ENCODE results near the gene LDLRAD4. TPM values are rescaled to one million over a fixed set of nuclear protein-coding genes. Genes with fewer than 3 reads are reported as not detected.

LDLRAD4 gene
- polyA plus RNA-seq, 1 experiment, result not detected

DNA sequence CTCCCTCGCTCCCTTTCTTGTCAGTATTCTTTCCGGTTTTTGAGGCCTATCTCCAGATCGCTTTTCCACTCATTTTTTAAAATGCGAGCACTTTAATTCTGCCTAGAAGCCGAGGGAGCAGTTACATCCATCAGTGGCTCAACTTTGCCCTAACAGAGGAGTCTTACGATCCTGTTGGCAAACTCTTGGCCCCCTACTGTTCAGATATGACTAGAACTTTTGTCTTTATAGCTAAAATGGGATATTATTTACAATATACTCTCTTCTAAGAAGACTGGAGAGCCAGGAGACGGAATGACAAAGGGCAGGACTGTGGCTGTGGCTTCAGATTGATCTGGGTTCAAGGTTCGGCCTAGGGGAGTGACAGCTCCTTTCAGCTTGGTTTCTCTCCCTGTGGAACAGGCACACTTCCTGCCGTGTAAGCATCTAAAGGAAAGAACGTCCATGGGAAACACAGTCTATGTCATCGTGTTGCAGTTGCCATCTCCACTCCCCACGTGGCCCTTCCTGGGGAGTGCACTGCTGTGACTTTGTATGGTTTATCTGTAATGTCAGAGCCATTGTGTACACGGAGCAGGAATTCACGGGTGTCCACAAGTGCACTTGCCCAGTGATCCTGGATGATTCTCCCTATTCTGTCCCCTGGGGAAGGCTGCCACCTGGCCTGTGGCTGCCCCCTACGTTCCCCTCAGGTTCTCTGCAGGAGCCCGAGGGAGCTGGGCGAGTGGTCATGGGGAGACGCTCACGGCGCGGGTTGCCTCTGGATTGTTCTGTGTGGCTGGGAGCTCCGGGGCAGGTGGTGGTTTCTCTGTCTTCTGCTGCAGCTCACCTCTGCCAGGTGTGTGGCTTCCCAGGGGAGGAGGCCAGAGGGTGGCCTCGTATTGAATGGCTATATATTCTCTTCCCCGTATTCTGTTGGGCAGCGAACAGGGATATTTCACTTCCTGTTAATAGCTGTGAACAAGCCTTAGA, 222.0 kb downstream of the LDLRAD4 start:
- ChIA-PET POLR2A (no interaction called here), CTCF (no interaction called here)
- TF ChIP-seq, protein P1, sequence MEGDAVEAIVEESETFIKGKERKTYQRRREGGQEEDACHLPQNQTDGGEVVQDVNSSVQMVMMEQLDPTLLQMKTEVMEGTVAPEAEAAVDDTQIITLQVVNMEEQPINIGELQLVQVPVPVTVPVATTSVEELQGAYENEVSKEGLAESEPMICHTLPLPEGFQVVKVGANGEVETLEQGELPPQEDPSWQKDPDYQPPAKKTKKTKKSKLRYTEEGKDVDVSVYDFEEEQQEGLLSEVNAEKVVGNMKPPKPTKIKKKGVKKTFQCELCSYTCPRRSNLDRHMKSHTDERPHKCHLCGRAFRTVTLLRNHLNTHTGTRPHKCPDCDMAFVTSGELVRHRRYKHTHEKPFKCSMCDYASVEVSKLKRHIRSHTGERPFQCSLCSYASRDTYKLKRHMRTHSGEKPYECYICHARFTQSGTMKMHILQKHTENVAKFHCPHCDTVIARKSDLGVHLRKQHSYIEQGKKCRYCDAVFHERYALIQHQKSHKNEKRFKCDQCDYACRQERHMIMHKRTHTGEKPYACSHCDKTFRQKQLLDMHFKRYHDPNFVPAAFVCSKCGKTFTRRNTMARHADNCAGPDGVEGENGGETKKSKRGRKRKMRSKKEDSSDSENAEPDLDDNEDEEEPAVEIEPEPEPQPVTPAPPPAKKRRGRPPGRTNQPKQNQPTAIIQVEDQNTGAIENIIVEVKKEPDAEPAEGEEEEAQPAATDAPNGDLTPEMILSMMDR (IDR thresholded peaks at IDR 0.05; ENCODE audit: low read depth, low read length), result no peak
- H3K27me3 ChIP-seq (ENCODE audit: control insufficient read depth, insufficient read depth, low read length), result no peaks in the 10 kb centered on the region
- H3K9me3 ChIP-seq (ENCODE audit: control insufficient read depth, insufficient read depth, low read length), result no peaks in the 10 kb centered on the region
- no peak overlapping the region for H3K27ac ChIP-seq (ENCODE audit: low read depth, low read length)
- H3K4me3 ChIP-seq (ENCODE audit: low read depth, low read length), result no peak overlapping the region
- no peak for DNase-seq (ENCODE audit: low read depth, low spot score)

DNA sequence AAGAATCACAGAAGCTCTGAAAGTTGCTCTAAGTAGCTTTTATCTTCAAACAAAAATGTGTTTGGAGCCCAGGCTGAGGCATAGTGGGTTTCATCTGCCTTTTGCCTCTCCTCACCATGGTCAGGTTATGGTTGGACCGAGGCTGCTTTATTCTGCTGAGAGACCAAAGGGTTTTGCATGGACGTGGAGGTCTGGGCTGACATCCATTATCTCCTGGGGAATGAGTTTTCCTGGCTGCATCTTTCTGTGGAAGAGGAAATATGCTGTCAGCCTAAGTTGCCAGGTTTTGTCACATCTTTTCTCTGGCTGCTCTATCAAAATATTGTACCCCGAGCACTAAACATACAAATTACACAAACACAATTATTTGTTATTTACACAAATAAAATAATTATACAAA, 223.2 kb downstream of the LDLRAD4 start:
- POLR2A ChIA-PET, result no interaction called here
- CTCF ChIA-PET, result no interaction called here
- Histone ChIP-seq H3K4me3 (ENCODE audit: low read depth, low read length) (no peak overlapping the region), H3K27me3 (ENCODE audit: control insufficient read depth, insufficient read depth, low read length) (no peaks in the 10 kb centered on the region), H3K27ac (ENCODE audit: low read depth, low read length) (no peak overlapping the region), H3K9me3 (ENCODE audit: control insufficient read depth, insufficient read depth, low read length) (no peaks in the 10 kb centered on the region)
- DNase-seq (ENCODE audit: low read depth, low spot score), result no peak
- TF ChIP-seq, protein P1 (IDR thresholded peaks at IDR 0.05; ENCODE audit: low read depth, low read length), result no peak

DNA sequence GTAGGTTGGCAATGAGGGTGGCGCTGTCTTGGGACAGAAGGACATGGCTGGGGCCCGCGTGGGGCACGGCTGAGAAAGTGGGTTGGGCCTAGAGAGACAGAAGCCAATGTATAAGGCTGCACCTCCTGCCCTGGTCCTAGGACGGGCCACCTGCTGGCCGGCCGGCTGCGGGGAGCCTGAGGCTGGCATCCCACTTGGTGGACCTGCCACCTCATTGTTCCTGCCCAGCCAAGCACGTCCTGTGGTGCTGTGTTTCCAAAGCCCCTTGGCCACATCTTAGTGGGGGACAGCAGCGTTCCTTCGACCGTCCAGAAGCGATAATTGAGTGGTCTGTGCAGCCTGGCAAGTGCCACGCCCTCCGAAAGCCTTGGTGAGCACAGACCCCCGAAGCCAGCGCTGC, 223.9 kb downstream of the LDLRAD4 start:
- H3K27me3 ChIP-seq (ENCODE audit: control insufficient read depth, insufficient read depth, low read length), result no peaks in the 10 kb centered on the region
- CTCF ChIA-PET, result no interaction called here
- TF ChIP-seq, protein P1 (IDR thresholded peaks at IDR 0.05; ENCODE audit: low read depth, low read length), result no peak
- H3K4me3 ChIP-seq (ENCODE audit: low read depth, low read length), result no peak overlapping the region
- no peak for DNase-seq (ENCODE audit: low read depth, low spot score)
- H3K27ac ChIP-seq (ENCODE audit: low read depth, low read length), result no peak overlapping the region
- POLR2A ChIA-PET, result no interaction called here
- H3K9me3 ChIP-seq (ENCODE audit: control insufficient read depth, insufficient read depth, low read length), result no peaks in the 10 kb centered on the region

DNA sequence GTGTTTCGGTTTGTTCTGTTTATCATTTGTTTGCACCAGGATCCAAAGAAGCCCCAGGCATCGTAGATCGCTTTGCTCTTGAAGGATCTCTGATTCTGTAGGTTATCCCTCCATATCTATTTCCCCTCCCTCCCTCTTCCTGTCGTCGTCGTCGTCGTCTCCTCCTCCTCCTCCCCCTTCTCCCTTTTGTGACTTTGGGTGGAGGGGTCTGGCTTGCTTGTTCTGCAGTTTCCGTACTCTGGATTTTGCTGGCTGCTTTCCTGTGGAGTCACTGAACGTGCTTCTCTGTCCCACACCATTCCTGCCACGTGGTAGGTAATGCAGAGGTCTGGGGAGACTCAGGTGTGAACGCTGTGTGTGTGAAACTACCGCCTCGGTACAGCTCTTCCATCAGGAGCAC, 225.0 kb downstream of the LDLRAD4 start:
- Histone ChIP-seq H3K9me3 (ENCODE audit: control insufficient read depth, insufficient read depth, low read length) (no peaks in the 10 kb centered on the region), H3K27ac (ENCODE audit: low read depth, low read length) (no peak overlapping the region), H3K4me3 (ENCODE audit: low read depth, low read length) (no peak overlapping the region), H3K27me3 (ENCODE audit: control insufficient read depth, insufficient read depth, low read length) (peaks cover 3% of the 10 kb centered on the region)
- TF ChIP-seq, protein P1 (IDR thresholded peaks at IDR 0.05; ENCODE audit: low read depth, low read length), result no peak
- DNase-seq (ENCODE audit: low read depth, low spot score), result no peak
- POLR2A ChIA-PET, result no interaction called here
- CTCF ChIA-PET, result no interaction called here

DNA sequence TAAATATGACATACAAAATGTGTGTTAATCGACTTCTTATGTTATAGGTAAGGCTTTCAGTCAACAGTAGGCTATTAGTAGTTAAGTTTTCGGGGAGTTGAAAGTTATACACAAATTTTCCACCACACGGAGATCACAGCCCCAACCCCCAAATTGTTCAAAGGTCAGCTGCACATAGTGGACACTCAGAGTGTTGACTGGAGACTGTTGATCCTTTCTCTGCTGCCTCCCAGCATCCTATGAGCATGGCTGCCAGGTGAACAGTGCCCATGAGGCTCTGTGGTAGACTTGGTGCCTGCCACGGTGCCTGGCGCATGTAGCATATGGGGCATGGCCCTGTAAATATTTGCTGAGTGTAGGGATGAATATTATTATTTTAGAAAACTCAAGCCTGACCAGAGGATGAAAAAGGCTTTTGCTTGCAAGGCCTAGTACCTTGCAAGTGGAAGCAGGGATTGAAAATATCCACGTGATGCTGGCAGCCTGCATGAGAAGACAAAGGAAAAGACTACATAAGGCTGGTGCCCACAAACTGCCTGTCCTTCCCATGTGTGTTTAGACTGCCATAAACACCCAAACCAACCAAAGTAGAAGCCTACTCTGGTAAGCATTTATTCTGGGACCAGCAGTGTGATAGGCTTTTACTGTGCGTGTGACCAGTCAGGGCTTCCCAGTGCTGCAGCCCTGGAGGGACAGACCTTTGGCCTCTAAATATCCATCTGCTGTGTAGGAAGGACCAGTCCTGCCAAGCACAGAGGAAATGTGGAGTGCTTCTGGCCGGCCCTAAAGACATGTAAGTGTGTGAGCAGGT, 226.1 kb downstream of the LDLRAD4 start:
- ChIA-PET CTCF (no interaction called here), POLR2A (no interaction called here)
- Histone ChIP-seq H3K9me3 (ENCODE audit: control insufficient read depth, insufficient read depth, low read length) (no peaks in the 10 kb centered on the region), H3K27me3 (ENCODE audit: control insufficient read depth, insufficient read depth, low read length) (peaks cover 3% of the 10 kb centered on the region), H3K4me3 (ENCODE audit: low read depth, low read length) (no peak overlapping the region), H3K27ac (ENCODE audit: low read depth, low read length) (no peak overlapping the region)
- no peak for DNase-seq (ENCODE audit: low read depth, low spot score)
- TF ChIP-seq, protein P1 (IDR thresholded peaks at IDR 0.05; ENCODE audit: low read depth, low read length), result no peak
